Measurements from ENCODE around the gene RMND5B.

The RMND5B gene

DNA sequence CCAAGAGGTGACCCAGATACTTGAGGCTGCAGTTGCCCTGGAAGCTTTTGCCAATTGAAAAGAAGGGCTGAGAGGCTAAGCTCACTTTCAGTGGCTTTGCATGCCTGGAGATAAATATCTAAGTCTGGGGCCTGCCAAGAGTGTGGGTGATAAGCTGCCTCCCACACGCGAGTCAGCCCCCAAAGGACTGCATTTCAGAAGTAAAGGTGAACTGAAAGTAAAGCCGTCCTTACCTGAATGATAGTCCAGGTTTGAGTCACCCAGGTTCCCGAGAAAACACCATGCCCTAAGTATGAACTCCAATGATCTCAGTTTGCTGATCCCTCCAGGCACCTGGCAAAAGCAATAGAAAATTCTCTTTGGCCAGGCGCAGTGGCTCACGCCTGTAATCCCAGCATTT lies 40.0 kb upstream of the RMND5B start:
- H3K27ac ChIP-seq: no peak overlapping the region
- no peaks in the 10 kb centered on the region for H3K36me3 ChIP-seq
- no peaks in the 10 kb centered on the region for H3K9me3 ChIP-seq (ENCODE audit: severe bottlenecking)
- TF ChIP-seq, protein P1, sequence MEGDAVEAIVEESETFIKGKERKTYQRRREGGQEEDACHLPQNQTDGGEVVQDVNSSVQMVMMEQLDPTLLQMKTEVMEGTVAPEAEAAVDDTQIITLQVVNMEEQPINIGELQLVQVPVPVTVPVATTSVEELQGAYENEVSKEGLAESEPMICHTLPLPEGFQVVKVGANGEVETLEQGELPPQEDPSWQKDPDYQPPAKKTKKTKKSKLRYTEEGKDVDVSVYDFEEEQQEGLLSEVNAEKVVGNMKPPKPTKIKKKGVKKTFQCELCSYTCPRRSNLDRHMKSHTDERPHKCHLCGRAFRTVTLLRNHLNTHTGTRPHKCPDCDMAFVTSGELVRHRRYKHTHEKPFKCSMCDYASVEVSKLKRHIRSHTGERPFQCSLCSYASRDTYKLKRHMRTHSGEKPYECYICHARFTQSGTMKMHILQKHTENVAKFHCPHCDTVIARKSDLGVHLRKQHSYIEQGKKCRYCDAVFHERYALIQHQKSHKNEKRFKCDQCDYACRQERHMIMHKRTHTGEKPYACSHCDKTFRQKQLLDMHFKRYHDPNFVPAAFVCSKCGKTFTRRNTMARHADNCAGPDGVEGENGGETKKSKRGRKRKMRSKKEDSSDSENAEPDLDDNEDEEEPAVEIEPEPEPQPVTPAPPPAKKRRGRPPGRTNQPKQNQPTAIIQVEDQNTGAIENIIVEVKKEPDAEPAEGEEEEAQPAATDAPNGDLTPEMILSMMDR (IDR thresholded peaks at IDR 0.05; ENCODE audit: low read depth, low read length): no peak
- H3K4me3 ChIP-seq (ENCODE audit: low read depth, low read length): no peak overlapping the region
- H3K27me3 ChIP-seq (ENCODE audit: insufficient read depth, low read depth, severe bottlenecking): no peaks in the 10 kb centered on the region
- DNase-seq: no peak

GRCh38 chr5:178093134-178093533 lies 37.7 kb upstream of the RMND5B start:
- no peak for DNase-seq
- TF ChIP-seq, protein P1 (IDR thresholded peaks at IDR 0.05; ENCODE audit: low read depth, low read length): no peak
- Histone ChIP-seq H3K9me3 (ENCODE audit: severe bottlenecking) (no peaks in the 10 kb centered on the region), H3K27ac (no peak overlapping the region), H3K36me3 (no peaks in the 10 kb centered on the region), H3K27me3 (ENCODE audit: insufficient read depth, low read depth, severe bottlenecking) (no peaks in the 10 kb centered on the region), H3K4me3 (ENCODE audit: low read depth, low read length) (no peak overlapping the region)

DNA sequence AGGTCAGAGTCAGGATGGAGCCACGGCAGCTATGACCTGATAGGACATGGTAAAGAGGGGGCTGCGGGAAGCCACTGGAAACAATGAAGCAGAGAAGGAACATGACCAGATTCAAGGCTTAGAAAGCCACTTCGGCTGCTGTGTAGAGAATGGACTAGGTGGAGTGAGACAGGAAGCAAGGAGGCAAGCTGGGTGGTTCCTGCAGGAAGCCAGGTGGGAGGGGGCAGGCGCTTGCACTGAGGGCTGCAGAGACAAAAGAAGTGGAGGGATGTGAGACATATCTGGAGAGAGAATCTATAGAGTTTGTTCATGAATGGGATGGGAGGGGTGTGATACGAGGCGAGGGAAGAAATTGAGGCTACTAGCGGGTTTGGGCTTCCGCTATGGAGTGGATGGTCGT lies 36.5 kb upstream of the RMND5B start:
- no peak overlapping the region for H3K4me3 ChIP-seq (ENCODE audit: low read depth, low read length)
- no peaks in the 10 kb centered on the region for H3K36me3 ChIP-seq
- no peaks in the 10 kb centered on the region for H3K9me3 ChIP-seq (ENCODE audit: severe bottlenecking)
- DNase-seq: no peak
- TF ChIP-seq, protein P1 (IDR thresholded peaks at IDR 0.05; ENCODE audit: low read depth, low read length): no peak
- H3K27ac ChIP-seq: no peak overlapping the region
- H3K27me3 ChIP-seq (ENCODE audit: insufficient read depth, low read depth, severe bottlenecking): no peaks in the 10 kb centered on the region

DNA sequence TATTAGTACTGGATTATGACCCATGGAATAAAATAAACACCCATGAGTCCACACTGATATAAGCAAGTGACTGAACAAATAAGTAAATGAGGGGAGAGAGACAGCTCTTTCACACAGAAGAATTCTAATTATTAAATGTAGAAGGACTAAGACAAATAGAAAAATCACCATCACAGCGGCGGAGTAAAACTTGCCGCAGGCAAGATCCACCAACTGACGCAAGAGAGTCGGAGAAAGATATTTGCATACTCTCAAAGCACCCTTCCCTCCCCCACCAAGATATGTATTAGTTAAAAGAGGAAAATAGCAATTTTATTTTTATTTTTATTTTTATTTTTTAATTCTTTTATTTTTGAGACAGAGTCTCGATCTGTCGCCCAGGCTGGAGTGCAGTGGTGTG lies 32.1 kb upstream of the RMND5B start:
- Histone ChIP-seq H3K36me3 (no peaks in the 10 kb centered on the region), H3K9me3 (ENCODE audit: severe bottlenecking) (no peaks in the 10 kb centered on the region), H3K27ac (no peak overlapping the region), H3K4me3 (ENCODE audit: low read depth, low read length) (no peak overlapping the region), H3K27me3 (ENCODE audit: insufficient read depth, low read depth, severe bottlenecking) (no peaks in the 10 kb centered on the region)
- TF ChIP-seq, protein P1 (IDR thresholded peaks at IDR 0.05; ENCODE audit: low read depth, low read length): no peak
- DNase-seq: no peak

GRCh38 chr5:178103612-178104011 lies 27.2 kb upstream of the RMND5B start:
- Histone ChIP-seq H3K27me3 (ENCODE audit: insufficient read depth, low read depth, severe bottlenecking) (no peaks in the 10 kb centered on the region), H3K36me3 (no peaks in the 10 kb centered on the region), H3K27ac (no peak overlapping the region), H3K9me3 (ENCODE audit: severe bottlenecking) (no peaks in the 10 kb centered on the region), H3K4me3 (ENCODE audit: low read depth, low read length) (no peak overlapping the region)
- TF ChIP-seq, protein P1 (IDR thresholded peaks at IDR 0.05; ENCODE audit: low read depth, low read length): no peak
- no peak for DNase-seq

- no peak for DNase-seq
- Histone ChIP-seq H3K36me3 (no peaks in the 10 kb centered on the region), H3K27me3 (ENCODE audit: insufficient read depth, low read depth, severe bottlenecking) (no peaks in the 10 kb centered on the region), H3K9me3 (ENCODE audit: severe bottlenecking) (no peaks in the 10 kb centered on the region), H3K4me3 (ENCODE audit: low read depth, low read length) (no peak overlapping the region), H3K27ac (no peak overlapping the region)
- TF ChIP-seq, protein P1 (IDR thresholded peaks at IDR 0.05; ENCODE audit: low read depth, low read length): no peak
Measured at GRCh38 chr5:178104492-178104891, 26.3 kb upstream of the RMND5B start.
